BJ (cell line): ENCODE measurements around the gene SMAD6. TPM values are rescaled to one million over a fixed set of nuclear protein-coding genes. Genes with fewer than 3 reads are reported as not detected.

ENCODE experiments used
- CTCF ChIA-PET: fragments of 350-600 bp; formaldehyde crosslinking; extraction: SDS; loops from one replicate; lab custom pipeline; 2021; ENCODE audit warnings: antibody characterized with exemption, inconsistent platforms; lab: Yijun Ruan, JAX
- POLR2A ChIA-PET: fragments of 300-600 bp; sonication (Branson Sonifier 250); formaldehyde crosslinking; extraction: SDS; loops from one replicate; lab custom pipeline; 2021; ENCODE audit warnings: antibody characterized with exemption; lab: Charles Lee
- DNase-seq: peaks from one replicate; pipeline ENCODE4 v3.0.0-alpha.2; 2011; ENCODE audit warnings: low read depth
- H3K27me3 ChIP-seq: 2 replicates; pipeline ENCODE4 v1.6.0; 2011; ENCODE audit warnings: low read length; ENCODE audit not compliant: control insufficient read depth, insufficient read depth
- H3K36me3 ChIP-seq: 2 replicates; pipeline ENCODE4 v1.5.1; 2011; ENCODE audit warnings: low read length; ENCODE audit not compliant: control insufficient read depth, insufficient read depth
- H3K4me3 ChIP-seq: 2 replicates; pipeline ENCODE4 v1.5.1; 2011; ENCODE audit warnings: low read depth, mild to moderate bottlenecking, control low read depth, low read length
- CTCF ChIP-seq: IDR thresholded peaks from 2 replicates; pipeline ENCODE4 v1.5.1; 2011; ENCODE audit warnings: low read depth, mild to moderate bottlenecking, control low read depth, inconsistent platforms, low read length, moderate library complexity; ENCODE audit not compliant: insufficient read depth
- polyA plus RNA-seq: library from polyadenylated mRNA; depleted of rRNA; stranded (reverse); fragments of >200 nt; gene quantifications from 2 replicates; pipeline ENCODE4 v1.2.3, GENCODE V29; 2011

The SMAD6 gene
- polyA plus RNA-seq, 1 experiment, result 3.8 TPM

- CTCF ChIA-PET, result interaction anchor here (2.1 kb wide), 1 partner anchor 12 kb away, joined by 10 read pairs; no protein-coding TSS in a partner anchor
- H3K36me3 ChIP-seq, result peaks cover 26% of the 10 kb centered on the region
These were observed 16.4 kb downstream of the SMAD6 start for GRCh38 chr15:66718220-66718988.

DNA sequence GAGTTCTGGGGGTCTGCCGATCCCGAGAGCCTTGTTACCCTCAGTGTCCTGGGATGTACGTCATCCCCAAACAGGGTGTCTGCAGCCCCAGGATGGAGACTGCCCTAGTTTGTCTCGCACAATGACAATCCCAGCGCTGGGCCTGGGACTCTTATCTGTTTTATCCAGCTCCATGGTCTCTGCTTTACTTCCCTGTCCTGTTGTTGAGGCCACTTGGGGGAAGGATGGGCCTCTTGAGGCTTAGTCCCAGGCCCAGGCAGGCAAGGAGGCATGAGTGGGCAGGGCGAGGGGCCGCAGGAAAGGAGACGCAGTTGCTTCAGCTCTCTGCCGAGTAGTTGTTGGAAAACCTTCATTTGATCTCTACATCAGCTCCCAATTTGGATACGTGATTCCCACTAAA lies 17.4 kb downstream of the SMAD6 start:
- no peak for TF ChIP-seq CTCF
- H3K27me3 ChIP-seq, result no peaks in the 10 kb centered on the region
- H3K36me3 ChIP-seq, result peaks cover 24% of the 10 kb centered on the region
- H3K4me3 ChIP-seq, result no peak overlapping the region
- ChIA-PET POLR2A (no interaction called here), CTCF (interaction anchor here (1.3 to 2.1 kb wide), 3 partner anchors 13 to 133 kb away, joined by 3 to 13 read pairs (median 10); no protein-coding TSS in a partner anchor)
- DNase-seq, result no peak

More at GRCh38 chr15:66718220-66718988, 16.4 kb downstream of the SMAD6 start:
- Histone ChIP-seq H3K4me3 (no peak overlapping the region), H3K27me3 (no peaks in the 10 kb centered on the region)
- TF ChIP-seq CTCF, result no peak
- DNase-seq, result no peak
- POLR2A ChIA-PET, result no interaction called here

GRCh38 chr15:66720206-66721010 lies 18.4 kb downstream of the SMAD6 start:
- Histone ChIP-seq H3K27me3 (no peaks in the 10 kb centered on the region), H3K36me3 (peaks cover 24% of the 10 kb centered on the region), H3K4me3 (no peak overlapping the region)
- ChIA-PET POLR2A (interaction anchor here (0.9 to 1.0 kb wide), 2 partner anchors 122 to 130 kb away, joined by 3 read pairs; no protein-coding TSS in a partner anchor), CTCF (interaction anchor here (0.8 to 2.1 kb wide), 5 partner anchors 14 to 132 kb away, joined by 3 to 13 read pairs (median 4); no protein-coding TSS in a partner anchor)
- TF ChIP-seq CTCF, result no peak
- no peak for DNase-seq

GRCh38 chr15:66721020-66721419 lies 19.0 kb downstream of the SMAD6 start:
- ChIA-PET POLR2A (no interaction called here), CTCF (interaction anchor here (0.8 to 1.8 kb wide), 4 partner anchors 18 to 132 kb away, joined by 3 to 13 read pairs (median 4); no protein-coding TSS in a partner anchor)
- Histone ChIP-seq H3K27me3 (no peaks in the 10 kb centered on the region), H3K36me3 (peaks cover 23% of the 10 kb centered on the region), H3K4me3 (no peak overlapping the region)
- no peak for TF ChIP-seq CTCF
- DNase-seq, result no peak
